Stimulated activated CD8-positive, alpha-beta memory T cell treated with anti-CD3 and anti-CD28 coated beads, Interleukin-7, amount 100 ng/mL, for 4 hours (primary cell): Measurements from ENCODE around the gene CYP19A1.
"Not testable (repeated sequence)": the region's sequence is repeated elsewhere in the genome, so short reads cannot be mapped to it uniquely, and the experiment has no call there.

Experiments
- DNase-seq, 2 donors: peaks; one replicate each; pipeline ENCODE4 v3.0.0-alpha.2; 2020; ENCODE audit warnings: low read depth in 2 of 2

CYP19A1 gene

DNA sequence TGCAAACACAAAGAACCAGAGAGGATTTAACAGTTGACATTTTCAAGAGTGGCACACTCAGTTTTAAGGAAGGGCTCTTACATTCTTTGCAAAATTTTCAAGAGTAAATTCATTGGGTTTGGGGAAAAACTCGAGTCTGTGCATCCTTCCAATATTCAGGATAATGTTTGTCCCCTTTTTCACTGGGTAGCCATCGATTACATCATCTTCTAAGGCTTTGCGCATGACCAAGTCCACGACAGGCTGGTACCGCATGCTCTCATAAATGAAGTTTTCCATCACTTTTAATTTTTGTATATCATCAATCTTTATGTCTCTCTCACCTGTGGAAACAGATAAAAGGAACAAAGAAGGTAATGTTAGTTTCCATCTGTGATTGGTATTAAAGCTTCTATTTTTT lies 126.2 kb downstream of the CYP19A1 start:
- no peak for DNase-seq

DNA sequence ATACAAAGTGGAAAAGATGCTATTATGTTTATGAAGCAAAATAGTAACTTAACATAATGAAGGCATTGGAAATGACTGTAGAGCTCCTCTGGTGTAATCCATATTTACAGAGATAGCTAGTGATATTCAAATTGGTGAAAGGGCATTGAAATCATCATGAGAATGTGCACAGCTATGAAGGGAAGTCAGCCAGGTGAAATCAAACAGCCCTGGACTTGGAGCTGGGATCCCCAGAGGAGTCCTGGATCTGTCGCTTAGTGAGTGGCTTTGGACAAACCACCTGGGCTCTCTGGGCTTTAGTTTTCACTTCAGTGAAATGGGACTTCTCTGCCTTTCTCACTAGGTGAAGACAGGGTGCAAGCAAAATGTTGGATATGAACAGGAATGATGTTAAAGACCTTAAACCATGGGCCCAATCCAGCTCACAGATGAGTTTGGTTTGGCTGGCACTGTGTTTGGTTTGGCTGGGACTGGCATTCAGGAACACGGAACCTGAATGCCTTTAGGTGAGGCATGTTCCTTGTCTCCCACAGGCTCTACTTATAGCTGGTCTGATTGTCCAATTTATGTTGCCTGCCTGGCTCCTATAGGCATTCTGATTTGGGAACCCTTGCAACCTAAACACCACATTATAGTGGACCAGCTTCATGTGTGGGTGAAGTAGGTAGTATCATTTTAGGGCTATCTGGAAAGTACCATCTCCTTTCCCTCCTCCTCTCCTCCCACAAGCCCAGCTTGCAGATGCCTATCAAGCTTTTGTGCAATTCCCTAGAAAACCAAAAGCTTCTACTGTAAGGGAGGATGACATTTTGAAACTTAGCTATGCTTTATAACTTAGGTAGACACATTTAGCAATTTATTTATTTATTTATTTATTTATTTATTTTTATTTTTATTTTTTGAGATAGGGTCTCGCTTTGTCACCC lies 133.1 kb downstream of the CYP19A1 start:
- DNase-seq, result no peak

DNA sequence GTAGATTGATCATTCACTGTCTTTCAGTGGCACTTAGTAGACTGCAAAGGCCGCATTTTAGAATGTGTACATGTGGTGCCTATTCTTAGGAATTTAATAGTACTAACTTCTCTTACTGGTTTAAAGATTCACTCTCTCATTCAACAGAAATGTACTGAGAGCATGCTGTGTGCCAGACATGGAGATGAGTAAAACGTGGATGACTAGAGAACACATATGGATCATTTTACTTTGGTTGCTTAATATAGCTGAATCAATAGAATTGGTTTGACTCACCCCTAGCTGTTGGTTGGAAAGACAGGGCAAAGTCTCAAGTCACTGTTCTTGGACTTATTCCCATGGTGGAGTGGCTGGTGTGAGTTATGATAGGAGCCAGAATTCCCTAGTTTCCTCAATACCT lies 134.6 kb downstream of the CYP19A1 start:
- DNase-seq, result no peak

GRCh38 chr15:51202783-51203182 lies 135.6 kb downstream of the CYP19A1 start:
- DNase-seq, result no peak

- no peak for DNase-seq
Observed at GRCh38 chr15:51201581-51201980, 136.8 kb downstream of the CYP19A1 start.

- DNase-seq, result no peak
Observed at GRCh38 chr15:51200792-51201191, 137.6 kb downstream of the CYP19A1 start.

GRCh38 chr15:51199541-51199940 lies 138.9 kb downstream of the CYP19A1 start:
- DNase-seq, result no peak

GRCh38 chr15:51198701-51199232 lies 139.6 kb downstream of the CYP19A1 start:
- no peak for DNase-seq

- DNase-seq, result no peak
Observed at GRCh38 chr15:51195459-51195858, 142.9 kb downstream of the CYP19A1 start.

- DNase-seq, result no peak
Observed at GRCh38 chr15:51193979-51194378, 144.4 kb downstream of the CYP19A1 start.

DNA sequence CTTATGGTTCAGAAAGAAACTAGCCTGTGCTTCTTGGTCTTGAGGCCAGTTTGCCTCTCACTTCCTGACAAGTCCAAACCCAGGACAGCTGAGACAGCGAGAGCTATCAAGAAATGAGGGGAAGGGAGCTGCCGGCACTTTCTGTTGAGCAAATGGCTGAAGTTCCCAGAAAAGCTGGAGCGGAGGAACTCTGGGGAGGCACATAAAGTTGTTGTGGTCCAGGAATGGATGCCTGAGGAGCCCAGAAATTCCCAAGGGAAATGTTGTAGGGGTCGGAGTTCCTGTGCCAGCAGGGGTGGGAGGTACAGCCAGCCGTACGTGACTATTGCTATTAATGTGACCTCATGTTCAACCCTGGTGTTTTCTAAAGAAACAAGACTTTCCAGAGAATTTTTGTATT lies 144.9 kb downstream of the CYP19A1 start:
- DNase-seq, result no peak

DNA sequence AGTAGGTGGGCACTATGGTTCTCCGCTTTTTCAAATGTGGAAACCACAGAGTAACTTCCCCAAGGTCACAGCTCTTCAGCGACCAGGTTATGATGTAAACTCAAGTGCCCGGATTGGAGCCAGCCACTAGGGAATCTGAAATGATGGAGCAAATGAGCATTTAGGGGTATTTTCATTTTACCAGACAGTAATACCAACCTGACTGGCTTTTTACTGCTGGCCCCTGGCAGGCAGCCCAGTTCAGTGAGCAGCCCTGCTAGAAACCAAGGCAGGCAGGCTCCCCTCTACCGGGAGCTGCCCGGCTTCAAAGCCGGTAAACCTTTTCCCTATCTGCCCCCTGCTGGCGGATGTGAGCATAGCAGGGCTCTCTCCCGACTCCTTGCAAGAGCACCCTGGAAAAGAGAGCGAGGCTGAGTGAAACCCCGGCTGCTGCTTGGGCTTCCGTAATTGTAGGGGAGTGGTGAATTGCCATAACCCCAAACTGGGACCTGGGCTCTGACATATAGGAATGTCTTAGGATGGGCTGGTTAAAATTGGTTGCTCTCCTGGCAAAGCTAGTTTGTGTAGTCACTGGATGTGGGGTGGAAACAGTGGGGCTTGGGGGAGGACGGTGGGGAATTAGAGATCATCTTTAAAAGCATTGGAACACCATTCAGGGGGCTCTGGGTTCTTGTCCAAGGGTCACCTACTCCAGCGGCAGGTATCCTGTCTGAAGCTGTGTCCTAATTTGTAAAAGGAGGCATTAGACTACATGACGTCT lies 145.7 kb downstream of the CYP19A1 start:
- DNase-seq, result peak; percentile 32 to 42

GRCh38 chr15:51191766-51192165 lies 146.6 kb downstream of the CYP19A1 start:
- no peak for DNase-seq

- no peak for DNase-seq
Observed at GRCh38 chr15:51191072-51191670, 147.2 kb downstream of the CYP19A1 start.

- no peak for DNase-seq
Observed at GRCh38 chr15:51190424-51191068, 147.8 kb downstream of the CYP19A1 start.

DNA sequence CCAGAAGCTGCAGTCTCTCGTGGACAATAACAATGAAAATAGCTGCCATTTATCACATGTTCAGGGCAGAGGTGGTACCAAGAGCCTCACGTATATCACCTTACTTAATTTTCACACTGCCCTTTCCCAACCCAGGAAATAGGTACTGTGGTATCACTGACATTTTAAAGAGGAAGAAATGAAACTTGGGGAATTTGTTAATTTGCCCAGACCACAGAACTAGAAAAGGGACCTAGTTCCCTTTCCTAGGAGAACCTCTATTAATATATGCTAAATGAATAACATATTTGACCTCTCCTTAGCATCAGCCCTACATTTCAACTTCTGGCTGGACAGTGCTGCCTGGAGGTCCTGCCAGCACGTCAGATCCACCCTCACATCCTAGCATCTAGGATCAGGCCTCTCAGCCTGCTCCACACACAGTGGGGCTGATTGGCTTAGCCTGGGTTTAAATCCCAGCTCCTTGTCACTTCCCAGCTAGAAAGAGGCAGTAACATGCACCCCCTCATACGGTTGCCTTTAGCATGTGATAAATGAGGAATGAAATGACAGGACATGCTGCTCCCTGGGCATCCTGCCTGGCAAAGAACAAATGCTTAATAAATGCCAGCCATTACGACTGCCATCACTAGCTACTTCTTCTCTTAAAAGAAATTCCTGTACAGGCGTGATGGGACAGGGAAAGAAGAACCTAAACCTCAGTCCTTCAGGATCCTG lies 148.6 kb downstream of the CYP19A1 start:
- DNase-seq, result no peak

DNA sequence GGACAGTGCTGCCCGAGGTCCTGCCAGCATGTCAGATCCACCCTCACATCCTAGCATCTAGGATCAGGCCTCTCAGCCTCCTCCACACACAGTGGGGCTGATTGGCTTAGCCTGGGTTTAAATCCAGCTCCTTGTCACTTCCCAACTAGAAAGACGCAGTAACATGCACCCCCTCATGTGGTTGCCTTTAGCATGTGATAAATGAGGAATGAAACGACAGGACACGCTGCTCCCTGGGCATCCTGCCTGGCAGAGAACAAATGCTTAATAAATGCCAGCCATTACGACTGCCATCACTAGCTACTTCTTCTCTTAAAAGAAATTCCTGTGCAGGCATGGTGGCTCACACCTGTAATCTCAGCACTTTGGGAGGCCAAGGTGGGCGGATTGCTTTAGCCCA lies 149.6 kb downstream of the CYP19A1 start:
- not testable (repeated sequence) for DNase-seq

DNA sequence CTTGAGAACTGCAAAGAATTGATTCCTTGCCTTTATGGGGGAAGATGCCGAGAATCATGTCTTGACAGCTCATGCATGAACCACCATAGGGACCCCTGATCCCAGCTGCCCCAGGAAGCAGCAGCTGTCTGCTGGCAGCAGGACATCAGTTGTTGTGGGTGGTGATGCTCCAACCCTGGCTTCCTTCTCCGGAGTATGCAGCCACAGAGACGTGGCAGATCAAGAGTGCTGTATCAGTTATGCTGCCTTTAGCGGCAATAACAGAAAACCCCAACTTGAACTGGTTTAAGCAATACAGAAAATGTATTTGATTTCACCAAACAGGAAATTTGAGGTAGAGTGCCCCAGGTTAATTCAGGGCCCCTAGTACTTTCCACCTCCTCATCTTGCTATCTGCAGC lies 151.5 kb downstream of the CYP19A1 start:
- DNase-seq, result no peak

DNA sequence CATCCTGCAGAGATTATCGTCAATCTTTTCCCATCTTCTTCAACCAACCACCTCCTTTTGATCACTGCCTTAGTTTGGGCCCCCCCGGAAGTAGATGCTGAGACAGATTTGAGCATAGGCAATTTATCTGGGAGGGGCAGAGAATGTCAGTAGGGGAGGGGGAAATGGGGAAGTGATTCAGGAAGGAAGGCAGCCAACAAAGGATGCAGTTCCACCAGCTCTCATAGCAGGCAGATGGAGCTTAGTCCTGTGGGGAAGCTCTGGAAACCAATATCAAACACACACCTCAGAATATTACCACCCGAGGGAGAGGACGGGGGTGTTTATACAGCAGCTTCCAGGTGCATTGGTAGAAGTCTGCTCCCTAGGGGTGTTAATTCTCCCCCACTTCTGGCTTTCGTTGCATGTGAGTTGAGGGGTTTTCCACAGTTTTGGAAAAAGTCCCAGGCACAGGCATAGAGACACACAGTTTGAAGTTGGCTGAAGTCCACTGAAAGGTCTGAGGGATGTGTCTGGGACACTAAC lies 152.2 kb downstream of the CYP19A1 start:
- no peak for DNase-seq

- DNase-seq, result no peak
Observed at GRCh38 chr15:51185213-51186159, 152.9 kb downstream of the CYP19A1 start.
